CD14-positive monocyte (primary cell): ENCODE results near the gene NTM. TPM values are rescaled to one million over a fixed set of nuclear protein-coding genes. Genes with fewer than 3 reads are reported as not detected.

ENCODE experiments used
- DNase-seq, 3 donors: peaks; one replicate each; pipeline ENCODE4 v3.0.0-alpha.2; 2011 to 2022
- H2AFZ ChIP-seq: 2 replicates; pipeline ENCODE4 v1.6.0; 2012; ENCODE audit warnings: mild to moderate bottlenecking, low read depth, low read length, inconsistent platforms; ENCODE audit not compliant: insufficient read depth, poor library complexity, severe bottlenecking
- H3K27ac ChIP-seq, 2 donors: 1 replicate in 1 of 2; 2 replicates in 1 of 2; pipeline ENCODE4 v1.5.1; 2012 to 2013; ENCODE audit warnings: low read length in 2 of 2, control low read depth in 1 of 2, inconsistent platforms in 1 of 2, low read depth in 1 of 2, mild to moderate bottlenecking in 1 of 2
- H3K27me3 ChIP-seq, 2 donors: one replicate each; pipeline versions ENCODE4 v1.6.0 to v1.6.1; 2011 to 2013; ENCODE audit warnings: low read length in 2 of 2; ENCODE audit not compliant: control insufficient read depth in 2 of 2, insufficient read depth in 2 of 2
- H3K36me3 ChIP-seq, 2 donors: replicated peaks in 1 of 2; 1 replicate in 1 of 2; 2 replicates in 1 of 2; pipeline versions ENCODE4 v1.5.1 to v1.6.1; 2012 to 2013; ENCODE audit warnings: low read length in 2 of 2, control low read depth in 1 of 2, inconsistent platforms in 1 of 2, mild to moderate bottlenecking in 1 of 2; ENCODE audit not compliant: insufficient read depth in 2 of 2, control insufficient read depth in 1 of 2
- H3K4me1 ChIP-seq, 2 donors: 1 replicate in 1 of 2; 2 replicates in 1 of 2; pipeline versions ENCODE4 v1.5.1 to v1.6.1; 2012 to 2013; ENCODE audit warnings: low read length in 2 of 2, control low read depth in 1 of 2, inconsistent platforms in 1 of 2, mild to moderate bottlenecking in 1 of 2, moderate library complexity in 1 of 2; ENCODE audit not compliant: insufficient read depth in 2 of 2, control insufficient read depth in 1 of 2
- H3K4me2 ChIP-seq: replicated peaks from 2 replicates; pipeline ENCODE3; 2012; ENCODE audit warnings: low read length, moderate library complexity, mild to moderate bottlenecking; ENCODE audit not compliant: poor library complexity, severe bottlenecking; ENCODE audit errors: extremely low read depth
- H3K4me3 ChIP-seq, 3 experiments: fragments of 200-600 bp in 1 of 3; sonication (generic) in 1 of 3; replicated peaks in 1 of 3; 1 replicate in 2 of 3; 2 replicates in 1 of 3; pipeline ENCODE4 v1.5.1; 2011 to 2013; ENCODE audit warnings: low read length in 3 of 3, mild to moderate bottlenecking in 3 of 3, control low read depth in 2 of 3, low read depth in 2 of 3, inconsistent platforms in 1 of 3, moderate library complexity in 1 of 3
- H3K79me2 ChIP-seq: 2 replicates; pipeline ENCODE4 v1.6.0; 2012; ENCODE audit warnings: mild to moderate bottlenecking, control low read depth, inconsistent platforms, low read length, moderate library complexity; ENCODE audit not compliant: insufficient read depth
- H3K9ac ChIP-seq: 2 replicates; pipeline ENCODE4 v1.6.0; 2017; ENCODE audit warnings: low read length, mild to moderate bottlenecking; ENCODE audit not compliant: insufficient read depth, poor library complexity, severe bottlenecking
- H3K9me3 ChIP-seq, 2 donors: replicated peaks in 1 of 2; 1 replicate in 1 of 2; 2 replicates in 1 of 2; pipeline versions ENCODE4 v1.5.1 to v1.6.1; 2012 to 2013; ENCODE audit warnings: low read length in 2 of 2, control low read depth in 1 of 2; ENCODE audit not compliant: control insufficient read depth in 1 of 2, insufficient read depth in 1 of 2
- H4K20me1 ChIP-seq: 2 replicates; pipeline ENCODE4 v1.6.0; 2012; ENCODE audit warnings: mild to moderate bottlenecking, low read length, control low read depth, moderate library complexity; ENCODE audit not compliant: insufficient read depth
- H3K27ac Mint-ChIP-seq, 7 donors: one replicate each; pipeline ENCODE4 v1.8.0; 2020; ENCODE audit warnings: mild to moderate bottlenecking in 7 of 7, mixed read lengths in 7 of 7, moderate library complexity in 6 of 7, inconsistent platforms in 2 of 7
- H3K27me3 Mint-ChIP-seq, 3 donors: one replicate each; pipeline ENCODE4 v1.8.0; 2021 to 2022; ENCODE audit warnings: low read depth in 3 of 3, mild to moderate bottlenecking in 3 of 3, mixed read lengths in 3 of 3, moderate library complexity in 3 of 3, inconsistent platforms in 1 of 3
- H3K36me3 Mint-ChIP-seq, 2 donors: one replicate each; pipeline ENCODE4 v1.8.0; 2020; ENCODE audit warnings: mixed read lengths in 2 of 2, inconsistent platforms in 1 of 2, mild to moderate bottlenecking in 1 of 2
- H3K4me1 Mint-ChIP-seq: one replicate; pipeline ENCODE4 v1.8.0; 2020; ENCODE audit warnings: mild to moderate bottlenecking, mixed read lengths
- H3K4me3 Mint-ChIP-seq, 2 donors: one replicate each; pipeline ENCODE4 v1.8.0; 2020; ENCODE audit warnings: mild to moderate bottlenecking in 2 of 2, mixed read lengths in 2 of 2, moderate library complexity in 1 of 2
- H3K9me3 Mint-ChIP-seq, 7 donors: one replicate each; pipeline ENCODE4 v1.8.0; 2020 to 2022; ENCODE audit warnings: mixed read lengths in 7 of 7, mild to moderate bottlenecking in 6 of 7, moderate library complexity in 6 of 7, inconsistent platforms in 2 of 7
- WGBS: methylation state at CpG from one replicate; pipeline ENCODE4 v1.1.5; 2013; ENCODE audit warnings: missing lambda C conversion rate; ENCODE audit not compliant: insufficient coverage; 5-methylcytosine and 5-hydroxymethylcytosine counted together
- intact Hi-C, 2 donors: fragments of 100-400 bp; cut with micrococcal nuclease; formaldehyde crosslinking; loops; one replicate each; pipeline versions ENCODE4 v1.15.0 to v1.15.1; 2023
- polyA plus RNA-seq, 3 donors: library from polyadenylated mRNA; depleted of rRNA in 1 of 3; unstranded in 2 of 3; stranded (reverse) in 1 of 3; fragments of 300-500 nt in 2 of 3; fragments of >200 nt in 1 of 3; fragmentation: Illumina TruSeq in 2 of 3; gene quantifications; 1 replicate in 2 of 3; 2 replicates in 1 of 3; pipeline ENCODE4 v1.2.3, GENCODE V29; 2012 to 2021
- TF ChIP-seq, protein P1 (sequence below): fragments of 200-600 bp; IDR thresholded peaks from one replicate; pipeline ENCODE4 v1.8.0; 2022; ENCODE audit warnings: antibody characterized with exemption, mild to moderate bottlenecking

NTM gene
- polyA plus RNA-seq, 3 donors: not detected

DNA sequence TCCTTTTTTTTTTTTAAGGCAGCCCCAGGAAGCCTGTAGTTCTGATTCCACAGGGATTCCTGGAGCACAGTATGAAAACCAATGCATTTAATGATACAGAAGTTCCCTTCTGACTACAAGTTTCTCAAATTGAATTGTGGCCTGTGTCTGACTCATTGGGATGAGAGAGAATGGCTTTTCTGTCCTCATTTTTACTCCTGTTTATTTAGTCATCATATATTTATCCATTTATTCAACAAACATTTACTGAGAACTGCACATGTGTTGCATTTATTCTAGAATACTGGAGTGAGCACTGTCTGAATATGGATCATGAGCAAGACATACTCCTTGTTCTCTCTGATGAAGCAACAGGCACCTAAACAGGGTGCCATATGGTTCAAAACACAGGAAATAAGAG lies 231.2 kb downstream of the NTM start:
- no peak overlapping the region for H3K27ac ChIP-seq
- intact Hi-C loops: no loop called here
- Mint-ChIP-seq H3K27ac (no peak overlapping the region), H3K9me3 (no peaks in the 10 kb centered on the region), H3K36me3 (no peaks in the 10 kb centered on the region), H3K4me1 (no peaks in the 10 kb centered on the region), H3K27me3 (peaks cover 0 to 3% (median 2%) of the 10 kb centered on the region in 3 donors), H3K4me3 (no peak overlapping the region)
- no peak overlapping the region for H3K4me2 ChIP-seq
- DNase-seq: no peak
- H4K20me1 ChIP-seq: no peaks in the 10 kb centered on the region
- no peaks in the 10 kb centered on the region for H3K4me1 ChIP-seq
- no peaks in the 10 kb centered on the region for H3K9me3 ChIP-seq
- no peak overlapping the region for H3K4me3 ChIP-seq
- no peak overlapping the region for H3K9ac ChIP-seq
- H2AFZ ChIP-seq: no peak overlapping the region
- H3K27me3 ChIP-seq: no peaks in the 10 kb centered on the region
- TF ChIP-seq, protein P1, sequence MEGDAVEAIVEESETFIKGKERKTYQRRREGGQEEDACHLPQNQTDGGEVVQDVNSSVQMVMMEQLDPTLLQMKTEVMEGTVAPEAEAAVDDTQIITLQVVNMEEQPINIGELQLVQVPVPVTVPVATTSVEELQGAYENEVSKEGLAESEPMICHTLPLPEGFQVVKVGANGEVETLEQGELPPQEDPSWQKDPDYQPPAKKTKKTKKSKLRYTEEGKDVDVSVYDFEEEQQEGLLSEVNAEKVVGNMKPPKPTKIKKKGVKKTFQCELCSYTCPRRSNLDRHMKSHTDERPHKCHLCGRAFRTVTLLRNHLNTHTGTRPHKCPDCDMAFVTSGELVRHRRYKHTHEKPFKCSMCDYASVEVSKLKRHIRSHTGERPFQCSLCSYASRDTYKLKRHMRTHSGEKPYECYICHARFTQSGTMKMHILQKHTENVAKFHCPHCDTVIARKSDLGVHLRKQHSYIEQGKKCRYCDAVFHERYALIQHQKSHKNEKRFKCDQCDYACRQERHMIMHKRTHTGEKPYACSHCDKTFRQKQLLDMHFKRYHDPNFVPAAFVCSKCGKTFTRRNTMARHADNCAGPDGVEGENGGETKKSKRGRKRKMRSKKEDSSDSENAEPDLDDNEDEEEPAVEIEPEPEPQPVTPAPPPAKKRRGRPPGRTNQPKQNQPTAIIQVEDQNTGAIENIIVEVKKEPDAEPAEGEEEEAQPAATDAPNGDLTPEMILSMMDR: no peak
- no peaks in the 10 kb centered on the region for H3K36me3 ChIP-seq
- no peaks in the 10 kb centered on the region for H3K79me2 ChIP-seq

DNA sequence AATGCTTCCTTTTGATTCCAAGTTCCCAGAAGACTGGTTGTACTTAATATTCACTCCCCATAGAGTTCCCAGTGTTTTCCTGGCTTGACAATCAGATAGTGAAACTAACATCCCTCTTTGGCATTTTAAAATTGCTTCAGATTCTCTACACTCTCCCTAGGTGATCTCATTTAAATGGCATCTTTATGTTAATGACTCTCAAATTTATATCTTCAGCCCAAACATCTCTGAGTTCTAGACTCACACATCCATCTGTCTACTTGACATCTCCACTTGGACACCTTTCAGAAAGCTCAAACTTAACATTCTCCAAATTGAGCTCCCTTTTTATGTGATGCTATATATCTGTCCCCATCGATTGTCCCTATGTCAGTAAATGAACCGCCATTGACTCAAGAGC lies 232.0 kb downstream of the NTM start:
- no peak overlapping the region for H3K4me2 ChIP-seq
- H3K9me3 ChIP-seq: no peaks in the 10 kb centered on the region
- no peaks in the 10 kb centered on the region for H3K9me3 Mint-ChIP-seq
- H2AFZ ChIP-seq: no peak overlapping the region
- H3K27me3 Mint-ChIP-seq: peaks cover 0 to 4% (median 2%) of the 10 kb centered on the region in 3 donors
- no peak overlapping the region for H3K4me3 Mint-ChIP-seq
- H3K4me1 Mint-ChIP-seq: no peaks in the 10 kb centered on the region
- no peaks in the 10 kb centered on the region for H3K36me3 Mint-ChIP-seq
- no peak overlapping the region for H3K4me3 ChIP-seq
- TF ChIP-seq, protein P1: no peak
- H4K20me1 ChIP-seq: no peaks in the 10 kb centered on the region
- no peaks in the 10 kb centered on the region for H3K79me2 ChIP-seq
- H3K27me3 ChIP-seq: no peaks in the 10 kb centered on the region
- no peaks in the 10 kb centered on the region for H3K36me3 ChIP-seq
- 85% methylated on average over 2 of the region's 2 CpGs for WGBS
- H3K4me1 ChIP-seq: no peaks in the 10 kb centered on the region
- no peak for DNase-seq
- intact Hi-C loops: no loop called here
- no peak overlapping the region for H3K9ac ChIP-seq
- H3K27ac ChIP-seq: no peak overlapping the region
- no peak overlapping the region for H3K27ac Mint-ChIP-seq
